ENCODE measurements around the gene GRIK1. TPM values are rescaled to one million over a fixed set of nuclear protein-coding genes. Genes with fewer than 3 reads are reported as not detected.

The GRIK1 gene
- total and polyA plus RNA-seq, 2 donors (not counting 1 experiment from before 2014, with no cell fraction given), result not detected

- no peak overlapping the region for H3K27ac Mint-ChIP-seq
- Histone ChIP-seq H3K27ac (ENCODE audit: low read length in 2 of 2) (no peak overlapping the region), H3K4me1 (ENCODE audit: control insufficient read depth in 2 of 2, insufficient read depth in 2 of 2, low read length in 2 of 2) (no peaks in the 10 kb centered on the region), H4K20me1 (ENCODE audit: control insufficient read depth, insufficient read depth, low read length, poor library complexity, severe bottlenecking) (no peaks in the 10 kb centered on the region), H3K9ac (ENCODE audit: low read length) (no peak overlapping the region), H3K79me2 (ENCODE audit: control insufficient read depth, insufficient read depth, low read length) (no peaks in the 10 kb centered on the region), H3K9me3 (ENCODE audit: control extremely low read depth in 1 of 3, control insufficient read depth in 2 of 3, insufficient read depth in 1 of 3, low read length in 2 of 3) (no peaks in the 10 kb centered on the region), H3K4me2 (replicated peaks; ENCODE audit: low read depth, low read length, poor library complexity, severe bottlenecking) (no peak overlapping the region), H3K27me3 (replicated peaks in 1 of 4; ENCODE audit: control extremely low read depth in 1 of 4, control insufficient read depth in 3 of 4, insufficient read depth in 4 of 4, low read length in 3 of 4) (no peaks in the 10 kb centered on the region), H3K36me3 (replicated peaks in 1 of 2; ENCODE audit: control extremely low read depth in 1 of 2, control insufficient read depth in 1 of 2, extremely low read depth in 1 of 2, insufficient read depth in 2 of 2, low read length in 1 of 2) (no peaks in the 10 kb centered on the region), H3K4me3 (ENCODE audit: control extremely low read depth in 1 of 5, extremely low read depth in 1 of 5, insufficient read depth in 1 of 5, low read depth in 2 of 5, low read length in 4 of 5) (no peak overlapping the region), H2AFZ (ENCODE audit: insufficient read depth, low read depth, low read length, poor library complexity, severe bottlenecking) (no peak overlapping the region)
- no peaks in the 10 kb centered on the region for H3K4me1 Mint-ChIP-seq
- intact Hi-C loops (cut with micrococcal nuclease), result no loop called here
- 75% methylated on average over 2 of the region's 6 CpGs for WGBS (ENCODE audit: insufficient coverage)
- no peak for DNase-seq
- ATAC-seq (ENCODE audit: low read depth), result no peak
- TF ChIP-seq CTCF (IDR thresholded peaks at IDR 0.05), result no peak
- no peak for TF ChIP-seq EZH2 (IDR thresholded peaks at IDR 0.05; ENCODE audit: borderline replicate concordance, insufficient read depth, low read depth, low read length, poor library complexity, severe bottlenecking)
- ChIA-PET CTCF (no interaction called here), POLR2A (no interaction called here)
- no peak overlapping the region for H3K4me3 Mint-ChIP-seq
- no peaks in the 10 kb centered on the region for H3K27me3 Mint-ChIP-seq
- peaks cover 7% of the 10 kb centered on the region for H3K9me3 Mint-ChIP-seq (ENCODE audit: insufficient read depth)
These were observed 323.5 kb downstream of the GRIK1 start for GRCh38 chr21:29616209-29616751.

- Histone ChIP-seq H2AFZ (ENCODE audit: insufficient read depth, low read depth, low read length, poor library complexity, severe bottlenecking) (no peak overlapping the region), H3K79me2 (ENCODE audit: control insufficient read depth, insufficient read depth, low read length) (no peaks in the 10 kb centered on the region), H3K4me1 (ENCODE audit: control insufficient read depth in 2 of 2, insufficient read depth in 2 of 2, low read length in 2 of 2) (no peaks in the 10 kb centered on the region), H3K4me2 (replicated peaks; ENCODE audit: low read depth, low read length, poor library complexity, severe bottlenecking) (no peak overlapping the region), H3K9ac (ENCODE audit: low read length) (no peak overlapping the region), H3K36me3 (replicated peaks in 1 of 2; ENCODE audit: control extremely low read depth in 1 of 2, control insufficient read depth in 1 of 2, extremely low read depth in 1 of 2, insufficient read depth in 2 of 2, low read length in 1 of 2) (no peaks in the 10 kb centered on the region), H3K27me3 (replicated peaks in 1 of 4; ENCODE audit: control extremely low read depth in 1 of 4, control insufficient read depth in 3 of 4, insufficient read depth in 4 of 4, low read length in 3 of 4) (no peaks in the 10 kb centered on the region), H3K4me3 (ENCODE audit: control extremely low read depth in 1 of 5, extremely low read depth in 1 of 5, insufficient read depth in 1 of 5, low read depth in 2 of 5, low read length in 4 of 5) (no peak overlapping the region), H3K27ac (ENCODE audit: low read length in 2 of 2) (no peak overlapping the region), H3K9me3 (ENCODE audit: control extremely low read depth in 1 of 3, control insufficient read depth in 2 of 3, insufficient read depth in 1 of 3, low read length in 2 of 3) (no peaks in the 10 kb centered on the region), H4K20me1 (ENCODE audit: control insufficient read depth, insufficient read depth, low read length, poor library complexity, severe bottlenecking) (no peaks in the 10 kb centered on the region)
- intact Hi-C loops (cut with micrococcal nuclease), result no loop called here
- POLR2A ChIA-PET, result no interaction called here
- no peak overlapping the region for H3K27ac Mint-ChIP-seq
- H3K4me1 Mint-ChIP-seq, result no peaks in the 10 kb centered on the region
- CTCF ChIA-PET, result no interaction called here
- H3K9me3 Mint-ChIP-seq (ENCODE audit: insufficient read depth), result peaks cover 7% of the 10 kb centered on the region
- 92% methylated on average over 2 of the region's 3 CpGs for WGBS (ENCODE audit: insufficient coverage)
- TF ChIP-seq EZH2 (IDR thresholded peaks at IDR 0.05; ENCODE audit: borderline replicate concordance, insufficient read depth, low read depth, low read length, poor library complexity, severe bottlenecking) (no peak), CTCF (IDR thresholded peaks at IDR 0.05) (no peak)
- DNase-seq (no peak), ATAC-seq (ENCODE audit: low read depth) (no peak)
- H3K4me3 Mint-ChIP-seq, result no peak overlapping the region
- H3K27me3 Mint-ChIP-seq, result no peaks in the 10 kb centered on the region
These were observed 325.9 kb downstream of the GRIK1 start for GRCh38 chr21:29613877-29614276.
